Neural cell (in vitro differentiated cells): ENCODE measurements around the gene KRTAP10-6.

Experiments
- EP300 ChIP-seq: fragments of 450-650 bp; conservative IDR thresholded peaks from 2 replicates; pipeline ENCODE4 v1.6.1; 2014; ENCODE audit warnings: antibody characterized with exemption, mild to moderate bottlenecking, moderate library complexity; ENCODE audit not compliant: poor library complexity, severe bottlenecking
- EZH2 ChIP-seq: fragments of 200-600, 300-800 bp; shearing (Covaris generic), sonication (generic); IDR thresholded peaks from 2 replicates; pipeline ENCODE4 v1.6.1; 2014; ENCODE audit warnings: antibody characterized with exemption, low read length, borderline replicate concordance, mild to moderate bottlenecking; ENCODE audit not compliant: insufficient read depth, poor library complexity, severe bottlenecking
- TF ChIP-seq, protein P1 (sequence below): fragments of 450-650 bp; IDR thresholded peaks from 2 replicates; pipeline ENCODE4 v1.5.1; 2014; ENCODE audit warnings: antibody characterized with exemption, mild to moderate bottlenecking, moderate library complexity; ENCODE audit not compliant: poor library complexity, severe bottlenecking

DNA sequence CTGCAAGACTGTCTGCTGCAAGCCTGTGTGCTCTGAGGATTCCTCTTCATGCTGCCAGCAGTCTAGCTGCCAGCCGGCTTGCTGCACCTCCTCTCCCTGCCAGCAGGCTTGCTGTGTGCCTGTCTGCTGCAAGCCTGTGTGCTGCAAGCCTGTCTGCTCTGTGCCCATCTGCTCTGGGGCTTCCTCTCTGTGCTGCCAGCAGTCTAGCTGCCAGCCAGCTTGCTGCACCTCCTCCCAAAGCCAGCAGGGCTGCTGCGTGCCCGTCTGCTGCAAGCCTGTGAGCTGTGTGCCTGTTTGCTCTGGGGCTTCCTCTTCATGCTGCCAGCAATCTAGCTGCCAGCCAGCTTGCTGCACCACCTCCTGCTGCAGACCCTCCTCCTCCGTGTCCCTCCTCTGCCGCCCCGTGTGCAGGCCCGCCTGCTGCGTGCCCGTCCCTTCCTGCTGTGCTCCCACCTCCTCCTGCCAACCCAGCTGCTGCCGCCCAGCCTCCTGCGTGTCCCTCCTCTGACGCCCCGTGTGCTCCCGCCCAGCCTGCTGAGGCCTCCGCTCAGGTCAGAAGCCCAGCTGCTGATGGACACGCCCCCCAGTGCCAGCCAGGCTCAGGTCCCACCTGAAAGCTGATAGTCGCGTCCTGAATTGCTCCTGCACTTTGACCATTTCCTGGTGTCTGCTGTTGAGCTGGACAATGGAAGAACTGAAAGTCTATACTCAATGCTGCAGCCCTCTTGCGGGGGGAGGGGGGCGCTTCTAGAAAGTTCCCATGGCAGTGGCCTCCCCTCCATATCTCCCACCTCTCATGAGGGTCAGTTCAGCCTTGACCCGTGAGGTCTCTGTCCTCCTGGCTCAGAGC lies 17.6 kb downstream of the KRTAP10-6 start:
- TF ChIP-seq, protein P1, sequence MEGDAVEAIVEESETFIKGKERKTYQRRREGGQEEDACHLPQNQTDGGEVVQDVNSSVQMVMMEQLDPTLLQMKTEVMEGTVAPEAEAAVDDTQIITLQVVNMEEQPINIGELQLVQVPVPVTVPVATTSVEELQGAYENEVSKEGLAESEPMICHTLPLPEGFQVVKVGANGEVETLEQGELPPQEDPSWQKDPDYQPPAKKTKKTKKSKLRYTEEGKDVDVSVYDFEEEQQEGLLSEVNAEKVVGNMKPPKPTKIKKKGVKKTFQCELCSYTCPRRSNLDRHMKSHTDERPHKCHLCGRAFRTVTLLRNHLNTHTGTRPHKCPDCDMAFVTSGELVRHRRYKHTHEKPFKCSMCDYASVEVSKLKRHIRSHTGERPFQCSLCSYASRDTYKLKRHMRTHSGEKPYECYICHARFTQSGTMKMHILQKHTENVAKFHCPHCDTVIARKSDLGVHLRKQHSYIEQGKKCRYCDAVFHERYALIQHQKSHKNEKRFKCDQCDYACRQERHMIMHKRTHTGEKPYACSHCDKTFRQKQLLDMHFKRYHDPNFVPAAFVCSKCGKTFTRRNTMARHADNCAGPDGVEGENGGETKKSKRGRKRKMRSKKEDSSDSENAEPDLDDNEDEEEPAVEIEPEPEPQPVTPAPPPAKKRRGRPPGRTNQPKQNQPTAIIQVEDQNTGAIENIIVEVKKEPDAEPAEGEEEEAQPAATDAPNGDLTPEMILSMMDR, result no peak
- TF ChIP-seq EP300, result no peak
- TF ChIP-seq EZH2, result no peak
